ENCODE data around the gene COBL.

The COBL gene

DNA sequence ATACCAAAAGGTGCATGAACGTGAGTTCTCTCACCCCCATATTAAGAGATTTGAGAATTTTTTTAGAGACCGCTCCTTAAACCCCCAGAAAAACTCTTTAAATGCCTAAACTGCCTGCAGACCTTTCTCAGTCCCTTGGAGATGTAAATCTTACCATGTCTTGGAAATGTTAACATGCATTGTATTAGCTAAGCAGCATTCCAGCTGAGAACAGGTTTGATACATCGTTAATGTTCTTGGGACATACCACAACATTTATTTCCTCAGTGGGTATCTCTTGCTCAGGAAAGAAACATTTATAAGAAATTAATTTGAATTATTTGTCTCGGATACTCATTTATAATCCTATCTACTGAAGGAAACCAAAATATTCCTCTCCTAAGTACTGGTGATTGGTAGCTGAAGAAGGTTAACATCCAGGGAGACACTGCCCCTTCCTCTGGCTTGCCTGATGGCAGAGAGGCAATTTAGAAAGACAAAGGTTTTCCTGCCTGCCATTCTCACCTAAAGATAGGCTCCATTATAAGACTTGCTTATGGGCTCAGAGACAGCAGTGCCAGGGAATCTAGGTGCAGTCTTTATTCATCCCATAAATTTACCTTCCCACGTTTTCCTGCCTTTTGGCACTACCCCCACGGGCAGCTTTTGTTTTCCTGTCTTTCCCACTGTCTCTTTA is 141.2 kb downstream of the COBL start:
- no peak overlapping the region for H3K4me3 ChIP-seq (ENCODE audit: low read depth, low read length)

DNA sequence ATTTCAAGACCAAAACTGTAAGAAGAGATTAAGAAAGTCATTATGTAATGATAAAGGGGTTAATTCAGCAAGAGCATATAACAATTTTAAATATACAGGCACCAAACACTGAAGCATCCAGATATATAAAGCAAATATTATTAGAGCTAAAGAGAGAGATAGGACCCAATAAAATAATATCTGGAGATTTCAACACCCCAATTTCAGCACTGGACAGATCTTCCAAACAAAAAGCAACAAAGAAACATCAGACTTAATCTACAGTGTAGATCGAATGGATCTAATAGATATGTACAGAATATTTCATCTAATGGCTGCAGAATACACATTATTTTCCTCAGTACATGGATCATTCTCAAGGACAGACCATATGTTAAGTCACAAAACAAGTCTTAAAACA is 151.3 kb downstream of the COBL start:
- H3K4me3 ChIP-seq (ENCODE audit: low read depth, low read length), result no peak overlapping the region
- TF ChIP-seq, protein P1, sequence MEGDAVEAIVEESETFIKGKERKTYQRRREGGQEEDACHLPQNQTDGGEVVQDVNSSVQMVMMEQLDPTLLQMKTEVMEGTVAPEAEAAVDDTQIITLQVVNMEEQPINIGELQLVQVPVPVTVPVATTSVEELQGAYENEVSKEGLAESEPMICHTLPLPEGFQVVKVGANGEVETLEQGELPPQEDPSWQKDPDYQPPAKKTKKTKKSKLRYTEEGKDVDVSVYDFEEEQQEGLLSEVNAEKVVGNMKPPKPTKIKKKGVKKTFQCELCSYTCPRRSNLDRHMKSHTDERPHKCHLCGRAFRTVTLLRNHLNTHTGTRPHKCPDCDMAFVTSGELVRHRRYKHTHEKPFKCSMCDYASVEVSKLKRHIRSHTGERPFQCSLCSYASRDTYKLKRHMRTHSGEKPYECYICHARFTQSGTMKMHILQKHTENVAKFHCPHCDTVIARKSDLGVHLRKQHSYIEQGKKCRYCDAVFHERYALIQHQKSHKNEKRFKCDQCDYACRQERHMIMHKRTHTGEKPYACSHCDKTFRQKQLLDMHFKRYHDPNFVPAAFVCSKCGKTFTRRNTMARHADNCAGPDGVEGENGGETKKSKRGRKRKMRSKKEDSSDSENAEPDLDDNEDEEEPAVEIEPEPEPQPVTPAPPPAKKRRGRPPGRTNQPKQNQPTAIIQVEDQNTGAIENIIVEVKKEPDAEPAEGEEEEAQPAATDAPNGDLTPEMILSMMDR (IDR thresholded peaks at IDR 0.05; ENCODE audit: borderline replicate concordance, insufficient read depth, low read depth, low read length), result no peak

More for the DNA sequence above, 141.2 kb downstream of the COBL start:
- TF ChIP-seq, protein P1 (IDR thresholded peaks at IDR 0.05; ENCODE audit: borderline replicate concordance, insufficient read depth, low read depth, low read length), result no peak

DNA sequence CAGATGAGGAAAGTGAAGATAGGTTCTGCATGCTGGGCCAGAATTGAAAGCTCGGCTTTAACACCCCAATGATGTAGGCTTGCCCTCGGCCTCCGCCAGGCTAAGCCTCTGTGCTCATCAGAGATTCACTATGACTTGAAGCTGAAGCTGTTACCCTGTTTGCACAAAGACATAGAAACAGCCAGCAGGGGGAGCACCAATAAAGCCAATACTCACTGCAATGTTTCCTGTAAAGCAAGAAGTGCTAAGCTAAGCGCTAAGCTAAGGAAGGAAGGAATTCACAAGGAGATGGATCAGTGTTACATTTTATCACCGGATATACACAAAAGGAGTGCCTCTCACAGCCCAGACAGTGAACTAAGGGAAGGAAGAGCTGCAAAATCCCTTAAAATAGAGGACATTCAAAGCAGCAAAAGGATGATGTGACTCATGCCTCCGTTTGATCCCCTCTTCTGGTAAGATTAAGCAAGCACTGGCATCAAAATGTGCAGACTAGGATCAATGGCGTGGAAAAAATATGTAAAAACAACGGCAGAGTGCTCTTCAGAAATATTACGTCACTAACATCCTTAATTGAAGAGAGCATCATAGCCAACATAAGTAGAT is 153.8 kb downstream of the COBL start:
- TF ChIP-seq, protein P1 (IDR thresholded peaks at IDR 0.05; ENCODE audit: borderline replicate concordance, insufficient read depth, low read depth, low read length), result peak; percentile 77
- H3K4me3 ChIP-seq (ENCODE audit: low read depth, low read length), result no peak overlapping the region

DNA sequence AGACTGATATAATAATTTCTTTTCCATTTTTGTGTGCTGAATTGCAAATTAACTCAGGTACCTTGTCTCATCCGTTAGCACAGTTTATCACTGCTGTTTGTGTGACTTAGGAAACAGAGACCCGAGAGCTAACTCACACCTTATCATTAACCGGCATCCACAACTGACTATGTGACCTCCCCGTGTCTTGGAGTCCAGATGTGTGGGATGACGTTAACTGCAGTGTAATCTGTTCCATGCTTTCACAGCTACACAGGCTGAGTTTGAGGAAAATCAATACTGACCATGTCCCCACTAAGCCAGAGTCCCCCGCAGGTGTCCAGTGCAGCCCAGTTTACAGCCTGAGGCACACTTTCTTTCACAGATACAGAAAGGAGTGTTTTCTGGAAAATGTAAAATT is 154.7 kb downstream of the COBL start:
- TF ChIP-seq, protein P1 (IDR thresholded peaks at IDR 0.05; ENCODE audit: borderline replicate concordance, insufficient read depth, low read depth, low read length), result no peak
- no peak overlapping the region for H3K4me3 ChIP-seq (ENCODE audit: low read depth, low read length)

DNA sequence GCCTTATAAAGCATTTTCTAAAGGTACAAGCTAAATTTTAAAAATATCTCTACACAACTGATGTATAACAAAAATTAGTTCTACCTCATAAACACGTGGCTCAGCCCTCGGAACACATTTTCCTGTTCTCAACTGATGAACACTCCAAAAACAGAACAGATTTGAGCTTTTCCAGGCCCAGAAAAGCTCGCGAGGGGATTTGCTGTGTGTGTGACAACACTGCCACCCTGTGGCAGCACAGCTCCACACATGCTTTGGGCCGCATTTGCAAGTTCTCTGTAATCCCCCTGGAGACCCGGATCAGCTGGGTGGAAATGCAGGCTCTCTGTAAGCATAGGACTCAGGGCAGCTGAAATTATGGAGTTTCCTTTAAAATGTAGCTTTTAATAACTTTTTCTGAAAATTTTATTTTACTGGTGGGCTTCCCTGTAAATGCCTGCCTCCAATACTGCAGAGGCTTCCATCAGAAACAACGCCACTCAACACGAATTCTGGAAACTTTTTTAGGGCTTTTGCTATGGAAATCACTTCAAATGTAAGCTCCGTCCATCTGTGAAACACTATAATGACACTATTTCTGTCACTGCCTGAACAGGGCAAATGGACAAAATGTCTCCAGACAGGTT is 155.5 kb downstream of the COBL start:
- TF ChIP-seq, protein P1 (IDR thresholded peaks at IDR 0.05; ENCODE audit: borderline replicate concordance, insufficient read depth, low read depth, low read length), result peak; percentile 91
- no peak overlapping the region for H3K4me3 ChIP-seq (ENCODE audit: low read depth, low read length)

DNA sequence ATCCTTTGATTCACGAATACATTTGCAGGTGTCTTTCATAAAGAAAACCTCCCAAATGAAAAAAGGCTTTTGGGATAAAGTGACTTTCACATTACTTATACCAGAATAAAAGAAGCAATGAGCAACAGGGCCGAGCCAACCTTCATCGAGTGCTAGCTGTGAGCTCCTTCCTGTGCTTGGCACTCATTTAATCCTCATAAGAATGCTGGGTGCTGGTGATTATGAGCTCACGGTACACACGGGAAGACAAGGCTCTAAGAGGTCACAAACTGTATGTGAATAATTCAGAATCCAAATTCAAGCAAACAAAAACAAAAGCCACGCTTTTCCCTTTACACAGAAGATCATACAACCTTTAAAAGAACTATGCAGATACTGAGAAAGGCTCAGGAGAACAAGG is 156.2 kb downstream of the COBL start:
- TF ChIP-seq, protein P1 (IDR thresholded peaks at IDR 0.05; ENCODE audit: borderline replicate concordance, insufficient read depth, low read depth, low read length), result no peak
- no peak overlapping the region for H3K4me3 ChIP-seq (ENCODE audit: low read depth, low read length)
